Nephron (organoid): ENCODE results near the gene WNT2.

ENCODE experiments used
- H3K27ac Mint-ChIP-seq, 3 experiments: 2 replicates each; pipeline ENCODE4 v1.8.0; 2020; ENCODE audit warnings: mixed read lengths in 3 of 3, mild to moderate bottlenecking in 2 of 3, moderate library complexity in 1 of 3
- H3K27me3 Mint-ChIP-seq: 2 replicates; pipeline ENCODE4 v1.8.0; 2021; ENCODE audit warnings: low read depth, mild to moderate bottlenecking, moderate library complexity, mixed read lengths
- H3K36me3 Mint-ChIP-seq: 2 replicates; pipeline ENCODE4 v1.8.0; 2020; ENCODE audit warnings: low read depth, mixed read lengths
- H3K4me1 Mint-ChIP-seq: 2 replicates; pipeline ENCODE4 v1.8.0; 2020; ENCODE audit warnings: mixed read lengths
- H3K4me3 Mint-ChIP-seq, 3 experiments: 2 replicates each; pipeline ENCODE4 v1.8.0; 2020; ENCODE audit warnings: mild to moderate bottlenecking in 3 of 3, mixed read lengths in 3 of 3, moderate library complexity in 2 of 3
- H3K9me3 Mint-ChIP-seq: 2 replicates; pipeline ENCODE4 v1.8.0; 2020; ENCODE audit warnings: mixed read lengths
- TF ChIP-seq, protein P1 (sequence below), 3 experiments: fragments of 200-600 bp; sonication (generic); IDR thresholded peaks; one replicate each; pipeline ENCODE4 v1.5.0; 2021; ENCODE audit warnings: antibody characterized with exemption in 3 of 3; ENCODE audit not compliant: unreplicated experiment in 3 of 3

WNT2 gene

DNA sequence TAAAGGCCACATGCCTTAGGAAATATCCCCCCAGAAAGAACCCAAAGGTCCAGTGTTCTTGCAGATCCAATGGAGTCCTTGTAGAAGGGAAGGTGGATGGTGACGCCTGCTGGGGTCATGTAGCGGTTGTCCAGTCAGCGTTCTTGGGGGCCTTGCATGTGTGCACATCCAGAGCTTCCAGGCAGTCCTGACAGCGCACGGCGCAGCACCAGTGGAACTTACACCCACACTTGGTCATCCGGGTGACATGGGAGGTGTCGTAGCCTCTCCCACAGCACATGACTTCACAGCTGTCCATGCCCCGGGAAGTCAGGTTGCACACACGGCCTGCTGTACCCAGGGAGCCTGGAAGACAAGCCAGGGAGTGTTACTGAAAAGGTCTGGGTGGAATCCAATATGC lies 44.8 kb downstream of the WNT2 start:
- no peak overlapping the region for H3K27ac Mint-ChIP-seq
- no peak overlapping the region for H3K4me3 Mint-ChIP-seq
- H3K4me1 Mint-ChIP-seq: no peaks in the 10 kb centered on the region
- no peaks in the 10 kb centered on the region for H3K36me3 Mint-ChIP-seq
- no peaks in the 10 kb centered on the region for H3K9me3 Mint-ChIP-seq
- TF ChIP-seq, protein P1, sequence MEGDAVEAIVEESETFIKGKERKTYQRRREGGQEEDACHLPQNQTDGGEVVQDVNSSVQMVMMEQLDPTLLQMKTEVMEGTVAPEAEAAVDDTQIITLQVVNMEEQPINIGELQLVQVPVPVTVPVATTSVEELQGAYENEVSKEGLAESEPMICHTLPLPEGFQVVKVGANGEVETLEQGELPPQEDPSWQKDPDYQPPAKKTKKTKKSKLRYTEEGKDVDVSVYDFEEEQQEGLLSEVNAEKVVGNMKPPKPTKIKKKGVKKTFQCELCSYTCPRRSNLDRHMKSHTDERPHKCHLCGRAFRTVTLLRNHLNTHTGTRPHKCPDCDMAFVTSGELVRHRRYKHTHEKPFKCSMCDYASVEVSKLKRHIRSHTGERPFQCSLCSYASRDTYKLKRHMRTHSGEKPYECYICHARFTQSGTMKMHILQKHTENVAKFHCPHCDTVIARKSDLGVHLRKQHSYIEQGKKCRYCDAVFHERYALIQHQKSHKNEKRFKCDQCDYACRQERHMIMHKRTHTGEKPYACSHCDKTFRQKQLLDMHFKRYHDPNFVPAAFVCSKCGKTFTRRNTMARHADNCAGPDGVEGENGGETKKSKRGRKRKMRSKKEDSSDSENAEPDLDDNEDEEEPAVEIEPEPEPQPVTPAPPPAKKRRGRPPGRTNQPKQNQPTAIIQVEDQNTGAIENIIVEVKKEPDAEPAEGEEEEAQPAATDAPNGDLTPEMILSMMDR (IDR thresholded peaks at IDR 0.05; ENCODE audit: unreplicated experiment in 3 of 3): no peak
- H3K27me3 Mint-ChIP-seq: peaks cover 11% of the 10 kb centered on the region

DNA sequence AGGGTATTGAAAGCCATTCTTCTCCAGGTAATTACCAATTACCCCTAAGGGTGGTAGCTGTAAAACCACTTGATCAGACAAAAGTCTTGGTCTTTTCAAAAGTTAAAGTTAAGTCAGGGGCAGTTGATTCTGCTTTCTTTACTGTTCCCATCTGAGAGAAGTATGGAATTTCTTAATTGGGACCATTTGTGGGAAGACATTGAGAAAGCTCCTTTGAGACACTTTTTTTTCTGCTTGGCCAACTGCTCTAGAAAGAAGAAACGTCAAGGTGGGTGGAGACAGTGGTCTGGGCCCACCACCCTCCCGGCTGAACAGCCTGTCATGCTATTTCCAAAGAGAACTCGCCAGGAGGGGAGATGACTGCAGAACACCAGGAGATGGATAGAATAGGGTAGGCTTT lies 45.3 kb downstream of the WNT2 start:
- TF ChIP-seq, protein P1 (IDR thresholded peaks at IDR 0.05; ENCODE audit: unreplicated experiment in 3 of 3): no peak
- no peak overlapping the region for H3K27ac Mint-ChIP-seq
- H3K27me3 Mint-ChIP-seq: peaks cover 7% of the 10 kb centered on the region
- no peaks in the 10 kb centered on the region for H3K9me3 Mint-ChIP-seq
- H3K4me3 Mint-ChIP-seq: no peak overlapping the region
- H3K36me3 Mint-ChIP-seq: no peaks in the 10 kb centered on the region
- no peaks in the 10 kb centered on the region for H3K4me1 Mint-ChIP-seq

DNA sequence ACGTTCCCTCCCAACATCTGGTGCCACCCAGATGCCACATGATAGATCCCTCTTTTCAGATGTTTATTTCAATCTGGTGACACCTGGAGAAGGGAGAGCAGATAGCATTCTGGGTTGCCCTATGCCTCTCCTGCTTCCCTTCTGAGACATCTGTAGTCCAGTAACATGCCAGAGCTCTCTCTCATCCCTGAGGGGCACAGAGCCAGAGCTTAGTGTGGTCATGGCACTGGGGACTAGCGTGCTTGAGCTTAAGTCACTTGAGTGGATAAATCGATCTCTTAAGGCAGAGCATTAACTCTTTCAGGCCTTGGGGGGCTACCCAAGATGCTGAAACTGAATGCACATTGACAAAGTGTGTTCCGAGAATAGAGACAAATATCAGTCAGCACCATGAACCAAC lies 47.9 kb downstream of the WNT2 start:
- Mint-ChIP-seq H3K36me3 (no peaks in the 10 kb centered on the region), H3K27ac (no peak overlapping the region), H3K4me1 (no peaks in the 10 kb centered on the region), H3K9me3 (no peaks in the 10 kb centered on the region), H3K4me3 (no peak overlapping the region), H3K27me3 (peaks cover 4% of the 10 kb centered on the region)
- TF ChIP-seq, protein P1 (IDR thresholded peaks at IDR 0.05; ENCODE audit: unreplicated experiment in 3 of 3): no peak

DNA sequence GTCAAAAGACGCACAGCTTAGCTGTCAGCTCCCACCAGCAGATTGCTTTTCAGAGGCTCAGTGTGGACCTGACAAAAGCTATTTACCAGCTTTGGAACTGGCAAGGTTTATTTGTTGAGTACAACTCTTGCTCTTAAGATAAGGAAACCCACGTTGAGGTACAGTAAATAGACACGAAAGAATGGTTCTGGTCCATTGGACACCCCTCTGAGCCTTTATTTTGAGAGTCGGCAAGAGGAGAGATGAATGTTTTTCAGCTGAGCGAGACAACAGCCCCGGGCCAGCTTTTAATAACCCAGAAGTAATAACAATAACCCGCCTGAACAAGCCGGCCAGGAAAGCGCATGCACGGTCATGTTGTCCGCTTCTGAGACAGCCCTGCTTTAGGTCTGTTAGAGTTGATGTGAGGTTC lies 49.0 kb downstream of the WNT2 start:
- Mint-ChIP-seq H3K36me3 (no peaks in the 10 kb centered on the region), H3K9me3 (no peaks in the 10 kb centered on the region), H3K4me3 (no peak overlapping the region), H3K27me3 (peaks cover 4% of the 10 kb centered on the region), H3K27ac (peak overlapping the region in 1 of 3 experiments; percentile 63), H3K4me1 (no peaks in the 10 kb centered on the region)
- TF ChIP-seq, protein P1 (IDR thresholded peaks at IDR 0.05; ENCODE audit: unreplicated experiment in 3 of 3): no peak

DNA sequence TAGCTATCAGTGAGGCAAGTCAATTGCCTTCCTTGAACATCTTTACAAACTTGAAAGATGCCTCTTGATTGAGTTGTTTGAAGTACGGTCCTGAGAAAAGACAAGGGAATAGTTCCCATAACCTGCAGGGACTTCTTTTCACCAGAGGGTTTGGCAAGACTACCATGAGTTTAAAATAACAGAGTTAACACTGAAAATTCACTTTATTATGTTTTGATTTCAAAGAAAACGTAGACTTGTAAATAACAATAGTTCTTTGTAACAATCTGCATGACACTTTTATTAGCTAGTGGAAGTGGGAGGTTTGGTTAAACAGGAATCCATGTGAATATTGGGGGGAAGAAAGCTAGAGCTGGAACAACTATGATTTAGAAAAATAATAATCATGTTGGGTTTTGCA lies 49.5 kb downstream of the WNT2 start:
- TF ChIP-seq, protein P1 (IDR thresholded peaks at IDR 0.05; ENCODE audit: unreplicated experiment in 3 of 3): no peak
- H3K4me3 Mint-ChIP-seq: no peak overlapping the region
- no peaks in the 10 kb centered on the region for H3K36me3 Mint-ChIP-seq
- H3K4me1 Mint-ChIP-seq: no peaks in the 10 kb centered on the region
- peak overlapping the region in 1 of 3 experiments; percentile 63 for H3K27ac Mint-ChIP-seq
- peaks cover 4% of the 10 kb centered on the region for H3K27me3 Mint-ChIP-seq
- no peaks in the 10 kb centered on the region for H3K9me3 Mint-ChIP-seq

DNA sequence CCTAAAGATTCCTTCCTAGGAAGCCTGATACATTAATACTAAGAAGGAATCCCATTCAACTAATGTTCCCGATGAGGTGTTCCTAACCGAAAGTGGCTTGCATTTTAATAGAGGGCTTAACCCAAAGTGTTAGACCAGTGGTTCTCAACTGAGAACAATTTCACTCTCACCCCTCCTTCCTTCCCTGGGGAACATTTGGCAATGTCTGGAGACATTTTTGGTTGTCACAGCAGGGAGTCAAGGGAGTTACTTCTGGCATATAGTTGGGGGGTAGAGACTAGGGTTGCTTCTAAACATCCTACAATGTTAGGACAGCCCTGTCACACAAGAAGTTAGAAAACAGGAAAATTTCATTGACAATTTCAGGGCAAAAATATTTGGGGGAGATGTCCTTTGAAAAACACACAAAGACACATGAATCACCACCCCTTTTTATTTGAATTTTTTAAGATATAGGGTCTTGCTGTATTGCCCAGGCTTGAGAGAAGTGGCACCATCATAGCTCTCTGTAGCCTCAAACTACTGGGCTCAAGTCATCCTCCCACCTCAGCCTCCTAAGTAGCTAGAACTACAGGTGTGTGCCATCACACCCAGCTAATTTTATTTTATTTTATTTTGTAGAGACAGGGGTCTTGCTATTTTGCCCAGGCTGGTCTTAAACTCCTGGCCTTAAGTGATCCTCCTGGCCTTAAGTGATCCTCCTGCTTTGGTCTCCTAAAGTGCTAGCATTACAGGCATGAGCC lies 50.7 kb downstream of the WNT2 start:
- H3K27me3 Mint-ChIP-seq: peaks cover 4% of the 10 kb centered on the region
- TF ChIP-seq, protein P1 (IDR thresholded peaks at IDR 0.05; ENCODE audit: unreplicated experiment in 3 of 3): no peak
- H3K9me3 Mint-ChIP-seq: no peaks in the 10 kb centered on the region
- H3K4me1 Mint-ChIP-seq: no peaks in the 10 kb centered on the region
- H3K4me3 Mint-ChIP-seq: no peak overlapping the region
- H3K27ac Mint-ChIP-seq: no peak overlapping the region
- no peaks in the 10 kb centered on the region for H3K36me3 Mint-ChIP-seq
